Measurements from ENCODE around the gene LAX1.
A peak's percentile ranks its signal among the peaks of the same experiment; 100 is the strongest.
"Not testable (repeated sequence)": the region's sequence is repeated elsewhere in the genome, so short reads cannot be mapped to it uniquely, and the experiment has no call there.

Gene LAX1

DNA sequence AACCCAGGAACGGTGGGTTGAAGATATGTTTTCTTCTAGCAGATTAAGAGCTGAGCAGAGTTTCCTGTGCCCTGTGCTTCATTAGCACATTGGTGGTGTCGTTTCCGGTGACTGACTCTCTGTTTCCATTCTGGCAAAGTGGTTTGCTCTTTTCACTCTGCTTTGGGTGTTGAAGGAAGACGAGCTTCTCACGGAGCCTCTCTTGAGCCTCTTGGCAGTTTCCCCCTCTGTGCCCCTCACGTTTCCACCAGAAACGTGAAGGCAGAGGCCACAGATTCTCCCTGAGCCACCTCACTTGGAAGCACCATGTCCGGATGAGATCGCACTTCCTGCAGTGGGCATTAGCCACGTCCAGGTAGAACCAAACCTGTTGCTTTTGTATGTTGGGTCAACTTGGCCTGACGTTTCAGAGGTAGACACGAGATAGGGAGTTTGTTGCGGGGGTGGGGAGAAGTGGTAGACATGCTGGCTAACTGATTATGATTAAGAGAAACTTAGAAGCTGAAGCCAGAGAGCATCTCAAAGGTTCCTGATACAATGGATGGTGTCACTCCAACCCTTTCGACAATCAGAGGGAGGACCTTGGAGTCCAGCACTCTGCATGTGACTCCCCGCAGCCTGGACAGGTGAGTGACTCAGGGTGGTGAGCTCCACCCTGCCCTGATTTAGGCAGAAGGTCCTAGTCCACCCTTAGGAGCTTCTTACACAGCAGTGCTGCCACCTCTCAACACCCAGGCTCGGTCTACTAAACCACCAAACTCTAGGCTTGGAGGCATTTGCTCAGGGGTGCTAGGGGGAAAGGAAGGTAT is at the start of gene LAX1:
Gene LAX1 (plus strand): TSS at position 155 of the 809 bp plus-strand sequence. CDS start 383 bp downstream, at position 538.
- DNase-seq (ENCODE audit: low spot score), result no peak

- no peak for DNase-seq (ENCODE audit: low spot score)
Measured at GRCh38 chr1:203717120-203717519, 47.9 kb upstream of the LAX1 start.

GRCh38 chr1:203720242-203720641 is 44.7 kb upstream of the LAX1 start:
- no peak for DNase-seq (ENCODE audit: low spot score)

DNA sequence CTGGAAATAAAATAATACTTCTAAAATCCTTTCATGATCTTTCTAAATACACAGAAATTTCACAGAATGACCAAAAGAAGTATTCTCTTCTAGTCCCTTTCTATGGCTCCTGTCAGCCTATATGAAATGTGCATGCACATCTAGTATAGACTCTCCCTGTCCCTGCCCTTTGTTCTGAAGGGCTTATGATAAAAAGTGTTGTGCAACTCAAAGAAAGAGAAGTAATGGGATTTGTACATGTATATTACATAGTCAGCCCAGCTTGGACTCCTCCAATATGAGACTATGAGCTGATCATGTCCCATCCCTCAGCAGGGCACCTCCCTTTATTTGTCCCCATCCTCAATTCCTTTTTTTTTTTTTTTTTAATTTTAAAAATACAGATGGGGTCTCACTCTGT is 42.1 kb upstream of the LAX1 start:
- DNase-seq (ENCODE audit: low spot score), result no peak

DNA sequence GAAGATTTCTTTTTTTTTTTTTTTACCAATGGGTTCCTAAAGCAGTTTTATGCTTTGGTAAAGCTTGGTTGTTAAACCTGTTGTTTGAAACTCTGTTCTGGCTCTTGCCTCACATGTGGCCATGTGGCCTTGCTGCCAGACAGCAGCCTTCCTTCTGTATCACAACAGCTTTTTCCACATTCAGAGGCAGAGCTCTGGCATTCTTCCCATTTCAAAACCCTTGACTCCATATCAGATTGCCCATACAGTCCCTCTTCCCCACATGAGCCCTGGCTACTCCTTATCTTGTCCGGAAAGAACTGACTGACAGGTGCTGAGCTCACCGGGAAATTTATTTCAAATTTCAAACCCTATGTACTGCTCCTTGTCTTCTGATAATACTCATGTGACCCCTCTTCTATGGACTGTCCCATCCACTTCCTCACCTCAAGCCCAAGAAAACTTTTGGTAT is 38.5 kb upstream of the LAX1 start:
- DNase-seq (ENCODE audit: low spot score), result peak; percentile 40

GRCh38 chr1:203733009-203733863 is 31.7 kb upstream of the LAX1 start:
- no peak for DNase-seq (ENCODE audit: low spot score)

DNA sequence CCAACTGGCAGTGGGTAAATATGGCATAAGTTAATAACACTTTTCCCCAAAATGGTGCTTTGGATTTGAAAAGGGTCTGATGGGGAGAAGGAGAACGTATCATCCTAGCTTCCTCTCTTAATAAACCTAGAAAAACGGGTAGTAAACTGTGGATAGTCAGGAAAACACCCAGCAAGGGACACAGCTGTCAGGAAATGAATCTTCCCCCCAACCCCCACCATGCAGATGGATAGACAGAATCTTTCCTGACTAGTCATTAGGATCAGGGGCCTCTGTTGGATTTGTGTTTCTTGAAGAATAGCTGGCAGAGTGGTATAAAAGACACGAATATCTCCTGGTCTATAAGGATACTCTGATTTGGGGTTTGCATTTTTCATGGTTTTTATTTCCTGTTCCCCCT is 22.5 kb upstream of the LAX1 start:
- DNase-seq (ENCODE audit: low spot score), result no peak

DNA sequence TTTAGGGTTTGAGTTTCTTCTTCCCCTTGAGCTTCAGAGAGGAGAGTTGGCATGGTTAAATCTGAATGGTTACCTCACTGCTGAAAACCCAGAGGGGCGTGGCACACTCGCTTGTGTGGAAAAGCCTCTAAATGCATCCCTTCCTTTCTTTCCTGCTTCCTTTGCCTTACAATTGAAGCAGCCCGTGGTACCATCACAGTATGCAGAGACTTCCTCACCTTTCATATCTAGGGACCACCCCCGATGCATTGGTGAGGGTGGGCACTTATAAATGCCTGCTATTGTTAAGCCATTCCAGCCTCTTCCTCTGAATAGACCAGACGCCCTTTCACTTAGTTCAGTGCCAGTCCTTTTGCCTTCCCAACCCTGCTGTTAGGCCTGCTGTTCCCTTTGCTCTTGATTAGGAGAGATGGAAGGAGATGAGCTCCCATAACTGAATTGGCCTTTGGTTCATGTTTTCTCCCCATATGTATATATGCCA is 21.9 kb upstream of the LAX1 start:
- no peak for DNase-seq (ENCODE audit: low spot score)

- DNase-seq (ENCODE audit: low spot score), result no peak
Measured at GRCh38 chr1:203744075-203744972, 20.7 kb upstream of the LAX1 start.

GRCh38 chr1:203746281-203746680 is 18.7 kb upstream of the LAX1 start:
- no peak for DNase-seq (ENCODE audit: low spot score)

GRCh38 chr1:203751051-203751450 is 13.9 kb upstream of the LAX1 start:
- DNase-seq (ENCODE audit: low spot score), result no peak

DNA sequence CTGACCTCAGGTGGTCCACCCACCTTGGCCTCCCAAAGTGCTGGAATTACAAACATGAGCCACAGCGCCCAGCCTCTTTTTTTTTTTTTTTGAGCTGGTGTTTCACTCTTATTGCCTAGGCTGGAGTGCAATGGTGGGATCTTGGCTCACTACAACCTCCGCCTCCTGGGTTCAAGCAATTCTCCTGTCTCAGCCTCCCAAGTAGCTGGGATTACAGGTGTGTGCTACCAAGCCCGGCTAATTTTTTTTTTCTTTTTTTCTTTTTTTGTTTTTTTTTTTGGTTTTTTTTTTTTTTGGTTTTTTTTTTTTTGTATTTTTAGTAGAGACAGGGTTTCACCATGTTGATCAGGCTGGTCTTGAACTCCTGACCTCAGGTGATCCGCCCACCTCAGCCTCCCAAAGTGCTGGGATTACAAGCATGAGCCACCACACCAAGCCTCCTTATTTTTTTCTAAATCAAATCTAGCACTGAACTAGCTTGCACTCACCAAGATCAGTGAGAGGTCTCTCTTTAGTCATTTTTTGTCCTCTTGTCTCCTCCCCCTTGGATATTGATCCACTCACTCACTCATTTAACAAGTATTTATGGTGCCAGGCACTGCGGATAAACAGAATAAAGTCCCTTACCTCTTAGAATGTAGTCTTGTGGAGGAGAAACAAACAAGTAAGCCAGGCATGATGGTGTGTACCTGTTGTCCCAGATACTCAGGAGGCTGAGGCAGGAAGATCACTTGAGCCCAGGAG is 13.2 kb upstream of the LAX1 start:
- not testable (repeated sequence) for DNase-seq (ENCODE audit: low spot score)

- no peak for DNase-seq (ENCODE audit: low spot score)
Measured at GRCh38 chr1:203754455-203754864, 10.5 kb upstream of the LAX1 start.

GRCh38 chr1:203756036-203756435 is 8.9 kb upstream of the LAX1 start:
- DNase-seq (ENCODE audit: low spot score), result no peak

- not testable (repeated sequence) for DNase-seq (ENCODE audit: low spot score)
Measured at GRCh38 chr1:203758749-203759148, 6.2 kb upstream of the LAX1 start.

GRCh38 chr1:203760506-203760905 is 4.5 kb upstream of the LAX1 start:
- no peak for DNase-seq (ENCODE audit: low spot score)

DNA sequence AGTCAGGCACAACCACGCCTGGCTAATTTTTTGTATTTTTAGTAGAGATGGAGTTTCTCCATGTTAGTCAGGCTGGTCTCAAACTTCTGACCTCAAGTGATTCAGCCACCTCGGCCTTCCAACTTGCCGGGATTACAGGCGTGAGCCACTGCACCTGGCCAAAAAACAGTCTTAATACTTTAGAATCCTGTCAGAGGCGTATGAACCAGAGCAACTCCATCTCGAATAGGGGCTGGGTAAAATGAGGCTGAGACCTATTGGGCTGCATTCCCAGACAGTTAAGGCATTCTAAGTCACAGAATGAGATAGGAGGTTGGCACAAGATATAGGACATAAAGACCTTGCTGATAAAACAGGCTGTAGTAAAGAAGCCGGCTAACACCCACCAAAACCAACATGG is 3.0 kb upstream of the LAX1 start:
- not testable (repeated sequence) for DNase-seq (ENCODE audit: low spot score)

- no peak for DNase-seq (ENCODE audit: low spot score)
Measured at GRCh38 chr1:203763505-203763904, 1.5 kb upstream of the LAX1 start.

- DNase-seq (ENCODE audit: low spot score), result no peak
Measured at GRCh38 chr1:203764105-203765028, 616 bp upstream of the LAX1 start.

GRCh38 chr1:203768256-203768655 is 3.3 kb downstream of the LAX1 start:
- DNase-seq (ENCODE audit: low spot score), result no peak
